Neural progenitor cell (in vitro differentiated cells): ENCODE results near the gene MYRFL. TPM values are rescaled to one million over a fixed set of nuclear protein-coding genes. Genes with fewer than 3 reads are reported as not detected.
"Not testable (repeated sequence)": the region's sequence is repeated elsewhere in the genome, so short reads cannot be mapped to it uniquely, and the experiment has no call there.

ENCODE experiments used
- DNase-seq: peaks from one replicate; pipeline ENCODE4 v3.0.0-alpha.2; 2016; ENCODE audit warnings: low spot score
- H2AFZ ChIP-seq: fragments of 200-600 bp; sonication (generic); replicated peaks from 2 replicates; pipeline ENCODE4 v1.6.1; 2016; ENCODE audit warnings: antibody characterized with exemption
- H3F3A ChIP-seq: fragments of 200-600 bp; sonication (generic); 2 replicates; pipeline ENCODE4 v1.6.1; 2016; ENCODE audit warnings: antibody characterized with exemption, low read depth
- H3K27ac ChIP-seq: fragments of 200-600 bp; sonication (generic); 2 replicates; pipeline ENCODE4 v1.5.1; 2016; ENCODE audit warnings: mild to moderate bottlenecking
- H3K27me3 ChIP-seq: fragments of 200-600 bp; sonication (generic); 2 replicates; pipeline ENCODE4 v1.6.1; 2016; ENCODE audit warnings: mild to moderate bottlenecking, moderate library complexity
- H3K36me3 ChIP-seq: fragments of 200-600 bp; sonication (generic); 2 replicates; pipeline ENCODE4 v1.5.1; 2016
- H3K4me1 ChIP-seq: fragments of 200-600 bp; sonication (generic); 2 replicates; pipeline ENCODE4 v1.6.1; 2016; ENCODE audit warnings: mixed run types
- H3K4me2 ChIP-seq: fragments of 200-600 bp; sonication (generic); 2 replicates; pipeline ENCODE4 v1.6.1; 2016
- H3K4me3 ChIP-seq: fragments of 200-600 bp; sonication (generic); 2 replicates; pipeline ENCODE4 v1.5.1; 2016
- H3K79me2 ChIP-seq: fragments of 200-600 bp; sonication (generic); 2 replicates; pipeline ENCODE4 v1.6.1; 2016; ENCODE audit warnings: low read depth
- H3K9ac ChIP-seq: fragments of 200-600 bp; sonication (generic); 2 replicates; pipeline ENCODE4 v1.6.1; 2016
- H3K9me3 ChIP-seq: fragments of 200-600 bp; sonication (generic); 2 replicates; pipeline ENCODE4 v1.5.1; 2016; ENCODE audit warnings: low read depth
- H4K20me1 ChIP-seq: fragments of 200-600 bp; sonication (generic); 2 replicates; pipeline ENCODE4 v1.6.1; 2016; ENCODE audit warnings: low read depth
- H3K27ac Mint-ChIP-seq: 3 replicates; pipeline ENCODE4 v1.8.0; 2021; ENCODE audit warnings: mixed read lengths
- H3K27me3 Mint-ChIP-seq: 2 replicates; pipeline ENCODE4 v1.8.0; 2022; ENCODE audit warnings: low read depth, mild to moderate bottlenecking, inconsistent platforms, moderate library complexity, mixed read lengths; ENCODE audit not compliant: insufficient read depth
- H3K36me3 Mint-ChIP-seq: 3 replicates; pipeline ENCODE4 v1.8.0; 2021; ENCODE audit warnings: mixed read lengths
- H3K4me1 Mint-ChIP-seq: 3 replicates; pipeline ENCODE4 v1.8.0; 2021; ENCODE audit warnings: mixed read lengths
- H3K4me3 Mint-ChIP-seq: 3 replicates; pipeline ENCODE4 v1.8.0; 2021; ENCODE audit warnings: mild to moderate bottlenecking, moderate library complexity, mixed read lengths
- H3K9me3 Mint-ChIP-seq: 3 replicates; pipeline ENCODE4 v1.8.0; 2020; ENCODE audit warnings: mixed read lengths
- CTCF ChIP-seq: fragments of 200-600 bp; sonication (generic); IDR thresholded peaks from 2 replicates; pipeline ENCODE4 v1.5.1; 2017; ENCODE audit warnings: antibody characterized with exemption, mild to moderate bottlenecking
- EZH2 ChIP-seq: fragments of 200-600 bp; sonication (generic); IDR thresholded peaks from 2 replicates; pipeline ENCODE4 v1.6.1; 2017; ENCODE audit warnings: antibody characterized with exemption, mild to moderate bottlenecking, moderate library complexity
- EZH2phosphoT487 ChIP-seq: fragments of 200-600 bp; sonication (generic); IDR thresholded peaks from 2 replicates; pipeline ENCODE4 v1.6.1; 2017; ENCODE audit warnings: antibody characterized with exemption
- total RNA-seq: library from RNA; depleted of rRNA; stranded (reverse); fragments of >200 nt; gene quantifications from 2 replicates; pipeline ENCODE4 v1.2.3, GENCODE V29; 2015; ENCODE audit warnings: low replicate concordance

MYRFL gene
- total RNA-seq, 1 donor from 2014 or later = not detected

GRCh38 chr12:69789351-69789750 is 35.7 kb upstream of the MYRFL start:
- no peaks in the 10 kb centered on the region for H3K27me3 ChIP-seq
- Mint-ChIP-seq H3K9me3 (peaks cover 28% of the 10 kb centered on the region), H3K27ac (no peak overlapping the region), H3K27me3 (no peaks in the 10 kb centered on the region), H3K4me1 (no peaks in the 10 kb centered on the region), H3K4me3 (no peak overlapping the region), H3K36me3 (peaks cover 12% of the 10 kb centered on the region)
- no peaks in the 10 kb centered on the region for H3K36me3 ChIP-seq
- H3K9me3 ChIP-seq = peaks cover 8% of the 10 kb centered on the region
- DNase-seq = no peak
- no peak overlapping the region for H3K9ac ChIP-seq
- no peaks in the 10 kb centered on the region for H3F3A ChIP-seq
- TF ChIP-seq EZH2 (no peak), EZH2phosphoT487 (no peak)
- no peak overlapping the region for H3K4me3 ChIP-seq
- peaks cover 3% of the 10 kb centered on the region for H3K79me2 ChIP-seq
- no peaks in the 10 kb centered on the region for H4K20me1 ChIP-seq
- no peaks in the 10 kb centered on the region for H3K4me1 ChIP-seq
- no peak overlapping the region for H3K4me2 ChIP-seq
- no peak overlapping the region for H2AFZ ChIP-seq
- H3K27ac ChIP-seq = no peak overlapping the region

GRCh38 chr12:69792533-69792932 is 32.5 kb upstream of the MYRFL start:
- no peaks in the 10 kb centered on the region for H3K27me3 ChIP-seq
- H3K36me3 Mint-ChIP-seq = peaks cover 15% of the 10 kb centered on the region
- no peak overlapping the region for H3K27ac Mint-ChIP-seq
- no peak overlapping the region for H3K4me2 ChIP-seq
- no peak for DNase-seq
- no peaks in the 10 kb centered on the region for H3K4me1 ChIP-seq
- H3K4me3 Mint-ChIP-seq = no peak overlapping the region
- H3K79me2 ChIP-seq = no peaks in the 10 kb centered on the region
- no peaks in the 10 kb centered on the region for H3F3A ChIP-seq
- no peaks in the 10 kb centered on the region for H3K4me1 Mint-ChIP-seq
- peaks cover 5% of the 10 kb centered on the region for H3K36me3 ChIP-seq
- H3K9ac ChIP-seq = no peak overlapping the region
- TF ChIP-seq EZH2 = no peak
- TF ChIP-seq CTCF = no peak
- no peak for TF ChIP-seq EZH2phosphoT487
- H3K4me3 ChIP-seq = no peak overlapping the region
- no peak overlapping the region for H3K27ac ChIP-seq
- no peaks in the 10 kb centered on the region for H3K27me3 Mint-ChIP-seq
- H2AFZ ChIP-seq = no peak overlapping the region
- peaks cover 8% of the 10 kb centered on the region for H3K9me3 ChIP-seq
- H3K9me3 Mint-ChIP-seq = peaks cover 28% of the 10 kb centered on the region
- H4K20me1 ChIP-seq = no peaks in the 10 kb centered on the region

GRCh38 chr12:69807101-69807897 is 17.7 kb upstream of the MYRFL start:
- H3K4me3 Mint-ChIP-seq, H3K27ac Mint-ChIP-seq, H3K27me3 Mint-ChIP-seq, H4K20me1 ChIP-seq, H3K27me3 ChIP-seq, H2AFZ ChIP-seq, H3K4me1 Mint-ChIP-seq, DNase-seq, H3K4me2 ChIP-seq, H3K27ac ChIP-seq, H3K9ac ChIP-seq, H3K79me2 ChIP-seq, H3K4me3 ChIP-seq, H3K4me1 ChIP-seq, H3F3A ChIP-seq: not testable (repeated sequence)
- H3K9me3 Mint-ChIP-seq = peaks cover 33% of the 10 kb centered on the region
- peaks cover 25% of the 10 kb centered on the region for H3K36me3 Mint-ChIP-seq
- H3K36me3 ChIP-seq = peaks cover 13% of the 10 kb centered on the region
- H3K9me3 ChIP-seq = peaks cover 13% of the 10 kb centered on the region

- H3K4me3 ChIP-seq = no peak overlapping the region
- Mint-ChIP-seq H3K9me3 (peaks cover 33% of the 10 kb centered on the region), H3K27ac (no peak overlapping the region), H3K27me3 (no peaks in the 10 kb centered on the region), H3K4me3 (no peak overlapping the region), H3K4me1 (no peaks in the 10 kb centered on the region), H3K36me3 (peaks cover 23% of the 10 kb centered on the region)
- no peak for TF ChIP-seq EZH2phosphoT487
- TF ChIP-seq EZH2 = no peak
- TF ChIP-seq CTCF = no peak
- H4K20me1 ChIP-seq = no peaks in the 10 kb centered on the region
- H3K27ac ChIP-seq = no peak overlapping the region
- H3F3A ChIP-seq = no peaks in the 10 kb centered on the region
- no peak for DNase-seq
- no peak overlapping the region for H3K4me2 ChIP-seq
- H3K4me1 ChIP-seq = no peaks in the 10 kb centered on the region
- H3K79me2 ChIP-seq = no peaks in the 10 kb centered on the region
- H2AFZ ChIP-seq = no peak overlapping the region
- H3K27me3 ChIP-seq = no peaks in the 10 kb centered on the region
- H3K9me3 ChIP-seq = peaks cover 13% of the 10 kb centered on the region
- no peak overlapping the region for H3K9ac ChIP-seq
- H3K36me3 ChIP-seq = peaks cover 18% of the 10 kb centered on the region
Measured at GRCh38 chr12:69810870-69811498, 14.0 kb upstream of the MYRFL start.
